Uterine smooth muscle cell (primary cell): ENCODE data around the gene MCM5. TPM values are rescaled to one million over a fixed set of nuclear protein-coding genes. Genes with fewer than 3 reads are reported as not detected.

Experiments
- total RNA-seq: library from RNA; depleted of rRNA; stranded (reverse); fragments of >200 nt; gene quantifications from 2 replicates; pipeline ENCODE4 v1.2.3, GENCODE V29; 2014

MCM5 gene
- 37.2 and 142 TPM in 2 replicates for total RNA-seq

GRCh38 chr22:35399678-35400500 lies at the start of gene MCM5:
MCM5 (plus strand) TSS chr22:35400140; CDS start chr22:35400439, 299 bp downstream.

GRCh38 chr22:35380537-35381423 lies 19.2 kb upstream of the MCM5 start, which contains the start of gene HMOX1:
HMOX1 (plus strand) TSS chr22:35381096; CDS start chr22:35381174, 78 bp downstream.

Other genes with a start within 250 kb of the MCM5 start
- gene HMGXB4, start 142.6 kb upstream of the MCM5 start, total RNA-seq = 23.9 and 32.3 TPM in 2 replicates
- 29.4 and 43.2 TPM in 2 replicates for gene TOM1, start 100.2 kb upstream of the MCM5 start, total RNA-seq
- gene HMOX1, start 19.0 kb upstream of the MCM5 start, total RNA-seq = 62.6 and 167 TPM in 2 replicates
- gene RASD2, start 140.7 kb downstream of the MCM5 start, total RNA-seq = under 0.01 TPM in 1 of 2 replicates, not detected in the other
- not detected in 2 replicates for gene MB, start 217.2 kb downstream of the MCM5 start, total RNA-seq
- 26.0 and 28.7 TPM in 2 replicates for gene APOL6, start 248.3 kb downstream of the MCM5 start, total RNA-seq